Astrocyte (in vitro differentiated cells and primary cell): ENCODE results near the gene ATP1A3.

Experiments
- CTCF ChIP-seq: IDR thresholded peaks from 2 replicates; pipeline ENCODE4 v1.5.1; 2011; ENCODE audit warnings: low read depth, mild to moderate bottlenecking, inconsistent platforms, low read length, moderate library complexity; ENCODE audit not compliant: insufficient read depth
- EZH2 ChIP-seq: IDR thresholded peaks from 2 replicates; pipeline ENCODE4 v1.6.1; 2012; ENCODE audit warnings: mild to moderate bottlenecking, low read length, inconsistent platforms; ENCODE audit not compliant: insufficient read depth

DNA sequence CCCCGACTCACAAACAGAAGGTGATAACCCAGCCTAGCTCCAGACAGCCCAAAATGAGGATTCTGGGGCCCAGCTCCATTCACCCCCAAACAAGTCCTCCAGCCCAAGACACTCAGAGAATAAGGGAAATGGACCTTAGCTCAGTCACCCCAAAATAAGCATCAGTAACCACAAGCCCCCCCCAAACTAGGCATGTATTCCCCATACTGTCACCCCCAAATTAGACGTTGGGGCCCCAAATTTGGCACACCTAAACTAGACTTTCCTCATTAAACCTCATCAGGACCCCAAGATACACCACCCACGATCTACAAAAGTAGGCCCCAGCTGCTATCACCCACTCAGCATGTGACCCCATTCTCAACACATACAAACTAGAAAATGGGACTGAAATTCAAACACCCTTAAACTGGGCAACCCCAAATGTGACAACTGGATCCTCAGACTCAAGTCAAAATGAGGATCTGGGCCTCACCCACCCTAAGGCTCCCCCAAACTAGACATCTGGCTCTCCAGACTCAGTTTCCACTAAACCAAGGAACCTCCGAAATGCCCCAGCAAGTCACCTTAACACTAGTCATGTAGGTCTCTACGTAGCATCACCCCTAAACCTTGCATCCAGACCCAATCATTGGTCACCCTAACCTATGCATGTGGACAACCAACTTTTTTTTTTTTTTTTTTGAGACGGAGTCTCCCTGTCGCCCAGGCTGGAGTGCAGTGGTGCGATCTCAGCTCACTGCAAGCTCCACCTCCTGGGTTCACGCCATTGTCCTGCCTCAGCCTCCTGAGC, 52.4 kb downstream of the ATP1A3 start:
- TF ChIP-seq CTCF, result no peak
- TF ChIP-seq EZH2, result no peak
